HT-29 (cell line): ENCODE measurements around the gene SYNDIG1. TPM values are rescaled to one million over a fixed set of nuclear protein-coding genes. Genes with fewer than 3 reads are reported as not detected.

Experiments used
- DNase-seq: peaks from one replicate; pipeline ENCODE4 v3.0.0-alpha.2; 2015; ENCODE audit warnings: low spot score
- total RNA-seq: library from RNA; depleted of rRNA; stranded (reverse); fragments of >200 nt; shearing (Covaris generic); gene quantifications from 2 replicates; pipeline ENCODE4 v1.2.3, GENCODE V29; 2014; rRNA removed

The SYNDIG1 gene
- total RNA-seq = not detected in 2 replicates

DNA sequence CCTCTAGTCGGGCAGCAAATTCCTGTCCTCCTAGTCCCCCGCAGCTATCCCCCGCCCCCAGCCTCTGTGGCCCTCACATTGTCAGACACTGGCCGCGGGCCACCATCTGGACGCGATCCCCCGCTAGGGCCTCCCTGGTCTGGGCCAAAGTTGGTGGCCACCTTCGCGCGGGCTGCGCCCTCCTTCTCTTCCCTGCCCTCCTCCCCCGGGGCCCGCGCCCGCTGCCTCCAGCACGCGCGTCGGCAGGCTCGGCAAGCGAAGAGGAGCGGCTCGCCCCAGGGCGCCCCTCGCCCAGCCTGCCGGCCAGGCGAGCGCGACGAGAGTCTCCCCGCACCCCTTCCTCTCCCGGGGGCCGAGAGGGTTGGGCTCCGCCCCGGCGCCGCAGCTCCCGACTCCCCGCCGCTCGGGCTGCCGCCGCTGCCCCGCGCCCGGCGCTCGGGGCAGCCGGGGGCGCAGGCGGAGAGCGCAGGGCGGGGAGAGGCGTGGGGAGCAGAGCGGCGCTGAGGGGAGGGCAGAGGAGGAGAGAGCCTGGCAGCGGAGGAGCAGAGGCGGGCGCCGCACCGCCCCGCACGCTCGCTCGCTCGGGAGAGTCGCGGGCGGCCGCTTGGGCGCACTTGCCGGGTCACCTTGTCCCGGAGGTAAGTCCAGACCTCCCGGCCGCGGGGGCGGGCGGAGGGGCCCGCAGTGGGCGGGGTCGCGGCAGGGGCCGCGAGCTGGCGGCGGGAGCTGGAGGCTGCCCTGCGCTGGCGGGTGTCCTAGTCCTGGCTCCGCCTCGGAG lies at the start of gene SYNDIG1:
Gene SYNDIG1 (plus strand): TSS at position 514 of the 778 bp plus-strand sequence. CDS start 73,469 bp downstream, outside the sequence.
- no peak for DNase-seq

DNA sequence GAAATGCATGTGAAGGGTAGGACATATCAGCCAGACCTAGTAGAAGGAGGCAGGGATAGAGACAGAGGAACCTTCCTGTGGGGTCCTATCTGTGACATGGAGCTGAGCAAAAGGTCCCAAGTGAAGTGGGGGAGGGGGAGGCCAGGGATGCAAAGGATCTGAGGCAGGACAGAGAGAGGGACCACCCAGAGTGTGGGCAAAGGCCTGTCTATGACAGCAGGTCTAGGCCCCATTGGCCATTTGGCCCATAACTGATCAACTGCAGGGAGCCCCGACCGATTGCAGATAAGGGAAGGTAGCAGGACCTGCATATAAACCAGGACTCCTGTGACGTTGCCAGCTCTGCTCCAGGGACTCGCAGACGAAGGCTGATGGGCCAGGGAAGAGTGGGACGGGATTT lies 49.6 kb upstream of the SYNDIG1 start:
- no peak for DNase-seq

DNA sequence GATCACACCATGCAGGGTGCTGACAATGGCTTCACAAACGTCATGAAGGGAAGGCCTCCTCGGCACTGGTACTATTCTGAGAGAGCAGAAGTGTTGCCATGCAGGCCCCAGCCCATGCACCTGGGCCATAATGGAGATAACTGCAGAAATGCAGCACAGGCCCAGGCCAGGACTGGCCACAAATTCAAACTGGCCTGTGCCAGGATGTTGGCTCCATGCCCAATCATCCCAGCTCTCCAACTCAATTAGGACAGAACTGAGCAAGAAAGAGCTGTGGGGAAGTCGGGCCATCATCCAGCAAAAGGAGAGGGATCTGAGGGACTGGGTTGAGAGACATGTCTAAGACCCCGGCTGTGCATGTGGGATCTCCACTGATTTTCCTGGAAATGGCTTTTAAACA lies 48.9 kb upstream of the SYNDIG1 start:
- no peak for DNase-seq

DNA sequence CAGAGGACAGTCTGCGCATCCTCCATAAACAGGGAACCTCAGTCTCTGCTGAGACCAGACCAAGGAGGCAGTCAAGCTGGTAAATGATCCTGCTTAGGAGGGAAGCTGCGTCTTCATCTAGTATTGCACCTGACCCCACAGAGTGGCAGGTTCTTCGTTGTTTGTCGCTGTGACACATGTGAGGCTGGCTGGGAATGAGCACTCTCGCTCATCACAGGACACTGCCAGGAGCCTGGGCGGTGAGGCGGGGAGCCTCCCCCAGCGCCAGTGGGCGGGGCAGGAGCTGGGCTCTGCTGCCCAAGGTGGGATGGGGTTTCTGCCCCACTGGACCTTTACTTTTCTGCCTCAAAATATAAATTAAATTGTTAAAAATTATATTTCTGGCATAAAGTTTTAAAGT lies 48.4 kb upstream of the SYNDIG1 start:
- no peak for DNase-seq

DNA sequence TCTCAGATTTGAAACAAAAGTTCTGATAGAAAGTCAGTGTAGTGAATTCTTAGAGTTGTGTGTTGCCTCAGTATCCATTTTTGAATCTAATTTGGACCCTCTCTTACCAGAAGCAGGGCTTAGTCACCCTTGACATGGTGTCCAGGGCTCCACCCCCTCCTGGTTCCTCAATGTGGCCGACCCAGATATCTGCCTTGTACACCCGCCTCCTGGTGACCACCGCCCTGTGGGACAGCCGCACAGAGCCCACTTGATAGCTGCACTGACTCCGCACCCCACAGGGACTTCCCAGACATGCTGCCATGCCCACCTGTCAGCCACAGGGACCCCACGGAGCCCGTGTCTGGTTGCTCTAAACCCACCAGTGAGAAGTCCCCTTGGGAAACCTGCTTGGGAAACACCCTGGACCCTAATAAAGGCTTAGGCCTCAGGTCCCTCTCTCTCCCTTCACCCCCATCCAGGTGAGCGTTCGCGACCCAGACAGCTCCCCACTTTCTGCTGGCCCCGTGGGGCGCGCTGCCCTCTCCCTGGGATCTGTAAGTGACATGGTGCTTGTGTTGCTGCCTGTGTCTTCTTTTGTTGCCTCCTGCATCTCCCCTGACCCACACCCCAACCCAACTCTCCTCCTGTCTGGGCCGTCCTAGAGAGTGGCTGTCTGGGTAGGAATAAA lies 47.2 kb upstream of the SYNDIG1 start:
- DNase-seq = no peak

DNA sequence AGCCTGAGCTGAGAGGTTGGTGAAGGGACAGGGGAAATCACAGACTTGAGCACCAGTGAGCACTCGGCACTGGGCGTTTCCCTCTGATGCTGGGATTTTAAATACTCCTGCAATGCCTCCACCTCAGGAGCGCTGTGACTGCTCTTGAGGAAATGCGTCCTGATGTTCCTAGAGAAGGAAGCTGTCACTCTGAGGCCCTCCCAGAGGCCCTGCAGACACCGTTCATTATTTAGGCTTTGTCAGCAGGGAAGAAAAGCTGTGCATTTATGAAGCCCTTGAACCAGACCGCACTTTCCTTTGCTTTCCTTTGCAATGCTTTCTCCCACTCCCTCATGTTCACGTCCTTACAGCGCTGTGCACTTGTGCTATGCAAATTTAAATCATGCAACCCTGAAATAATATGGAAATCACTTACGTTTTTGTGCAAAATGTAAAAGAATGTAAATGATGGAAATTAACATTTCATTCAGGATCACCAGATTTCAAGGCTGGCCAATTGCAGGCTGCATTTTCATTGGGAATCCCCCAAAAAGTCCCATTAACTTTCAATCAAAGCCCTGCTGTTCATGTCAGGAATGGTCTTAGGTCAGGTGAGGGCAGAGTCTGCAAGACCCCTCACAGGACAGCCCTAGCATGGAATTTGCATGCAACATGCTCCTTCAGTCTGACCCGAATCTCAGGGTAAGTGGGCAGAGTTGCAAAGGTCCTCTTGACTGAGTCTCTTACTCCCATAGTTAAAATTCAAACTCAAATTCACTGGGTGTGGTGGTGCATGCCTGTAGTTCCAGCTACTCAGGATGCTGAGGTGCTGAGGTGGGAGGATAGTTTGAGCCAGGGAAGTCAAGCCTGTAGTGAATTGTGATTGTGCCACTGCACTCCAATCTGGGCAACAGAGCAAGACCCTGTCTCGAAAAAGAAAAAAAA lies 45.8 kb upstream of the SYNDIG1 start:
- no peak for DNase-seq

DNA sequence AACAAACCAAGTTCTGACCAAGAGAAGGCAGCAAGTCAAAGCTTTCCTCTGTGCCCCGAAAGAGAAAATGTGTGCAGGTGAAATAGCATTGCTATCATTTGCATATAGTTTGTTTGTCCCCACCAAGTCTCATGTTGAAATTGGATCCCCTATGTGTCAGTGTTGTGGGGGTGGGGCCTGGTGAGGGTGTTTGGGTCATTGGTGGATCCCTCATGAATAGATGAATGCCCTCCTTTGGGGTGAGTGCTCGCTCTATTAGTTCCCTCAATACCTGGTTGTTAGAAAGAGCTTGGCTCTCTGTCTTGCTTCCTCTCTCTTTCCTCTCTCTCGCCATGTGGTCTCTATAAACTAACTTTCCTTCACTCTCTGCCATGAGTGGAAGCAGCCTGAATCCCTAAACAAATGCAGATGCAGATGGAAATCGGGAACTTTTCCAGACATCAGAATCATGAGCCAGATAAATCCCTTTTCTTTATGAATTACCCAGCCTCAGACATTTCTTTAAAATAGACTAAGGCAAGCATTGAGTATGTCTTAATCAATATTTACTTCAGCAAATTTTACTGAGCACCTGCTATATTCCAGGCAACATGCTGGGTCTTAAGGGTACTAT lies 43.8 kb upstream of the SYNDIG1 start:
- DNase-seq = no peak

DNA sequence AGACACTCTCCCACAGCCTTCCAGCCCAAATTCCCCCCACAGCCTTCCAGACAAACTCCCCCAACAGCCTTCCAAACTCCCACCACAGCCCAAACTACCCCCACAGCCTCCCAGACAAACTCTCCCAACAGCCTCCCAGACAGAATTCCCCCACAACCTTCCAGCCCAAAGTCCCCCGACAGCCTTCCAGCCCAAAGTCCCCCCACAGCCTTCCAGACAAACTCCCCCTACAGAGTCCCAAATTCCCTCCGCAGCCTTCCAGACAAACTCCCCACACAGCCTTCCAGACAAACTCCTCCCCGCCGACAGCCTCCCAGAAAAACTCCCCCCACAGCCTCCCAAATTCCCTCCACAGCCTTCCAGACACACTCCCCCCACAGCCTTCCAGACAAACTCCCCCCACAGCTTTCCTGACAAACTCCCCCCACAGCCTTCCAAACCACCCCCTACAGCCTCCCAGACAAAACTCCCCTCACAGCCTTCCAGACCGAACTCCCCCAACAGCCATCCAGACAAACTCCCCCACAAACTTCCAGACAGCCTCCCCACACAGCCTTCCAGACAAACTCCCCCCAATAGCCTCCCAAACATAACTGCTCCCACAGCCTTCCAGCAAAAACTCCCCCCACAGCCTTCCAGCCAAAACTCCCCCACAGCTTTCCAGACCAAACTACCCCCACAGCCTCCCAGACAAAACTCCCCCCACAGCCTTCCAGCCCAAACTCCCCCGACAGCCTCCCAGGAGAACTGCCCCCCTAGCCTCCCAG lies 38.0 kb upstream of the SYNDIG1 start:
- DNase-seq = no peak

DNA sequence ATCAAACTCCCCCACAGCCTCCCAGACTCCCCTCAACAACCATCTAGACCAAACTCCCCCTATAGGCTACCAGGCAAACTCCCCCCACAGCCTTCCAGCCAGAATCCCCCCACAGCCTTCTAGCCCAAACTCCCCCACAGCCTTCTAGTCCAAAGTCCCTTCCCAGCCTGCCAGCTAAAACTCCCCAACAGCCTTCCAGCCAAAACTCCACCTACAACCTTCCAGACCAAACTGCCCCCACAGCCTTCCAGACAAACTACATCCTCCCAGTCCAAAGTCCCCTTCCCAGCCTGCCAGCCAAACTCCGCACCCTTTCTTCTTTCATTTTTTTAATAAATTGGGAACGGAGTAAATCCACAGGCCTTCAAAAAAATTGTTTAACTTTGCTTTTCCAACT lies 37.4 kb upstream of the SYNDIG1 start:
- DNase-seq = no peak

DNA sequence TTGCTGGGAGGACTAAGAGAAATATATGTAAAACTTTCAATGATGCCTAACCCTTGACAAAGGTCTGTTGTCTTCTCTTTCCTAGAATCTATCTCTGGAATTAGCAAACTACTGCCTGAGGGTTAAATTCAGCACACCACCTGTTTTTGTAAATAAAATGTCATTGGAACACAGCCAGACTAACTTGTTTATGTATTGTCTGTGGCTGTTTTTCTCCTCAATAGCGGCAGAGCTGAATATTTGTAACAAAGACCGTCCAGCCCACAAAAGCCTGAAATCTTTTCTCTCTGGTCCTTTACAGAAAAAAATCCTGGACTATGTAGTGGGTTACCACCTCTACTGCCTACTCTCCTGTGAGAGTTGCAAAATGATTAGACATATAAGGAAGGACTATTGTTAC lies 33.3 kb upstream of the SYNDIG1 start:
- no peak for DNase-seq

DNA sequence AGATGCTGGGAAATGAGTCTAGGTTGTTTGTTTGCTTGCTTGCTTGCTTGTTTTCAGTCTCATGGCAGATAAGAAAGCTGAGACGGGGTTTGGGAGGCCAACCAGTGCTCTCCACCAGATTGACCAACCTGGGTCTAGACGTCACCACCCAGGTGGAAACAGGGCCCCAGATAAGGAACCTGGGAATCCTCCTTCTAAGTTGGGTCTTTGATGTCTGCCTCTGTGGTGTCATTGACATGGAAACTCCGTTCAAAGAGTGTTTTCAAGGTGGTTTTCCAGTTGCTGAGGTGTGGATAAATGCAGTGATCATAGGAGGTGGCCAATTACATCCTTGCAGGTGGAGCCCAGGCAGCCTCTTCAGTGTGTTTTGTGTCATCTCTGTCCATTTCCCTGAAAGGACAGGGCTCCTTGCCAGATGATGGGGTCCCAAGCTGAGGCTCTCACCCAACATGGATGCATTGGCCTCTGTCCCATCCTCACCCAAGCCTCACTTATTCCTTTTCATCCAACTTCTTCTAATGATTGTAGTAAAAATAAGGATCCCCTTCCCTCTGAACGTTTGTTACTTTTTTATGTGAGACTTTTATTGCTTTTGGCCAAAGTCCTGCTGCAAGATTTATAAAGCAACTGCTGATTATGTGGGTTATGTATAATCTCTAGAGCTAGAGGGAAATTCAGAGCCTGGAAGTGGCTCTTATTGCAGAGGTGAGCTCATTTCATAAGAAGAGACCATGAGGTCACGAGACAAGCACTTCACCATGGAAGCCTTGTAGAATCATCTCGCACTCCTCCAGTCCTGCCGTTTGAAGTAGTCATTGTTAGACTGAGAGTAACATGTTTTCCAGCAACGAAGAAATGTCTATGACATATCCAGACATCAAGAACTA lies 32.0 kb upstream of the SYNDIG1 start:
- DNase-seq = no peak

DNA sequence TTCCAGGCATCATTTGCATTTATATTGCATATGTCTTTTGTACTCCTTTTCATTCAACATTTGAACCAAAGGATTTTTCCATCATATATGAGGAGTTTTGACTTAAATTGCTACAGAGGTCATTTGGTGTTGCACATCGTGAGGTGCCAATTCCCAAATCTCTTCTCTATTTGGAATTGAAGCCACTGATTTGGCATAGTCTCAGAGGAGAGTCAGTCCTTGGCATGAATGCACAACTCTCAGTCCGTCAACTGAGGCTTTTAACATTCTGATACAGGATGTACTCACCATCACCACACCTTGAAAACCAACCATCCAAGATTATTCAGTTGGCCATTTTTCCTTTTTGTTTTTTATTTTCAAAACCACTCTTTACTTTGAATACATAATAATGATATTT lies 31.1 kb upstream of the SYNDIG1 start:
- DNase-seq = no peak

DNA sequence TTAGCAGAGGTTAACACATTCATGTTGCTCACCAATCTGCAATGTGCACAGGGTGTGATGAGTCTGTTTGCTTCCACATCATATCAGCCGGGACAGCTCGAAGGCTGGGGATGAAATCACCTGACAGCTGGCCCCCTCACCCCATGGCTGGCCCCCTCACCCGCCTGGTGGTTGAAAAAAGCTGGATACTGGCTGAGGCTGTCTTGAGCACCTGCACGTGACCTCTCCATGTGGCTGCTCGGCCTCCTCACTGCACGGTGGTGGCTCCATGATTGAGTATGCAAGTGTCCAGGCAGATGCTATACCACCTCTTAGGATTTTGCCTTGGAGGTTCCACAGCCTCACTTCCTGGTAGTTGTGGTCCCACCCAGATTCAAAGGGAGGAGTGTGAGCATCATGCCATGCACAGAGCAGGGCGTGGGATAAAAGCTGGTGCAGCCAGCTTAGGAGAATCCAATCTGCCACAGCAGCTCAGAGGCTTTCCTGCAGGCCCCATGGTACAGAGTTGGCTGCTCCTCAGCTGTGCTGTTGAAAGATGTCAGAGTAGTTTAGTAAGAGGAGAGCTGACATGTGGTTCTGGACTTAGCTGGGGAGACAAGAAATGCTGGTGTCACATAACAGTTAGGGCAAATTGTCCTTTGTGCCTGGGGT lies 29.6 kb upstream of the SYNDIG1 start:
- no peak for DNase-seq

DNA sequence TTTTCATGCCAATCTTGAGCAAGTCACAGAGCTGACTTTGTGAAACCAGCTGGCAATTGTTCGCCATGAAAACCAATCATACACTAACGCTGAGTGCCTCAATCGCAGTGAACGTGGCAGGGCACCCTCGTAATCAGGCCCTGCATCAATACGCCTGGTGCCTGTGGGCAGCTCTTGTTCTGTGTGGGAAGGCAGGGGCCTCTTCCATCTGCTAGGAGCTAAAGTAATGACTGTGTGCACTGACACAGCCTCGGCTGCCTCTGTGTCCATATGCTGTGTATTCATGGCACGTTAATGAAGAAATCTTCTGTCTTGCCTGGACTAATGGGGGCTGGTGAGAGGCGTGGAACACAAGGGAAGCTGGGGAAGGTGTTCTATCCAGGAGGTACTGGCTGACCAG lies 27.8 kb upstream of the SYNDIG1 start:
- no peak for DNase-seq

DNA sequence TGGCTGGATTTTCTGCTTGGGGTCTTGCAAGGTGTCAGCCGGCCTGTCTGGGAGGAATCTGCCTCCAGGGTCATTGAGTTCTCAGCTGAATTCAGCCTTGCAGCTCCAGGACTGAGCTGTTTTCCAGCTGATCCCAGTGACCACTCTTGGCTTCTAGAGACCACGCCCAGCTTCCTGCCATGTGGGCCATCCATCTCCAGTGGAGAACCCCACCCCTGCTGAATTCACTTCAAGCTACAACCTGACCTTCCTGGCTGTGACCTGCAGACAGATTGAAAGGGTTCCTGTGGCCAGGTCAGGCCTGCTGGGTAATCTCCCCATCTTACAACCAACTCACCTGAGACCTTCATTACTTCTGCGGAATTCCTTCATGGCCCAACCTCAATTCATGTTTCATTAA lies 26.5 kb upstream of the SYNDIG1 start:
- no peak for DNase-seq

DNA sequence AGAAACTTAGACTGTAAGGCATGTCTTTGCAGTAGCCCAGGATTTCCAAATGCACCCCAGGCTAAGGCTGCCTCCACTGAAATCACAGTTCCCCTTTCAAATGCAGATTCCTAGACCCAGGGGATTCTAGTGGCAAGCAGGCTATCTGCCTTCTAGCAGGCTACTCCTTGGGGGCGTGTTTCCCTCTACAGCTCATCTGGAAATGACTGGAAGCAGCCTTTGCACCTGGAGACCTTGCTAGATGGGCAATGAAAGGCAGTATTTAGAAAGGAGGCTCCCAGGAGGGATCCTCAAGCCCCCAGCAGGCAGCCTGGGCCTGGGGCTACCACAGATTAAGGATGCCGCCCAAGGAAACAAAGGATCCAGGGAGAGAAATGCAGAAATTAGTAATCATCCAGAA lies 26.0 kb upstream of the SYNDIG1 start:
- DNase-seq = no peak

DNA sequence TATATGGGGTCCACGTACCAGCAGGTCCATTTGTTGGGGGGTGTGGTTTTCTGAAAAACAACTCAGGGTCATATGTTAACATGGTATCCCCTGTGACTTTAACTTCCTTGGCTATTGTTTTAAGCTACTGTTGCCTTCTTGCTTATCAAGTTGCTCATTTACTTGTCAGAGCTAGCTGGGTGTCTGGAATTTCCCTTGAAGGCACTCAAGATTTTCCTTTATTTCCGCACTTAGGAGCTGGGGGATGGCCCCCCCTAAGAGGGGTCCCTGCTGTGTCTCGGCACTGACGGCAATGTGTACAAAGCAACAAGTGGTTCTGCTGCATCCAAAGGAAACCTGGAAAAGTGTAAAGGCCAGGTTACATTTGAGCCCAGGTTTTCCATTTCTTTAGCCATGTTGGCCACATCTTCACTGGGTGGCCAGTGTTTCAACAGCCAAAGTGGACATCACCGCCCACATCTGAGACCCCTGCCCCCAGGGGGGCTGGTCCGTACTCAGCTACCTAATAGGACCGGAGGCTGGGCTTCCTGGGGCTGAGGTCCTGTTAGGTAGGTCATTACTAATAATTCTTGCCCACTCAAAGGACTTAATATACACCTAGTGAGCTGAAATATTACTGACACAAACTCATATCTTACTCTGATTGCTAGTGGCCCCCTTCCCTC lies 24.8 kb upstream of the SYNDIG1 start:
- no peak for DNase-seq

DNA sequence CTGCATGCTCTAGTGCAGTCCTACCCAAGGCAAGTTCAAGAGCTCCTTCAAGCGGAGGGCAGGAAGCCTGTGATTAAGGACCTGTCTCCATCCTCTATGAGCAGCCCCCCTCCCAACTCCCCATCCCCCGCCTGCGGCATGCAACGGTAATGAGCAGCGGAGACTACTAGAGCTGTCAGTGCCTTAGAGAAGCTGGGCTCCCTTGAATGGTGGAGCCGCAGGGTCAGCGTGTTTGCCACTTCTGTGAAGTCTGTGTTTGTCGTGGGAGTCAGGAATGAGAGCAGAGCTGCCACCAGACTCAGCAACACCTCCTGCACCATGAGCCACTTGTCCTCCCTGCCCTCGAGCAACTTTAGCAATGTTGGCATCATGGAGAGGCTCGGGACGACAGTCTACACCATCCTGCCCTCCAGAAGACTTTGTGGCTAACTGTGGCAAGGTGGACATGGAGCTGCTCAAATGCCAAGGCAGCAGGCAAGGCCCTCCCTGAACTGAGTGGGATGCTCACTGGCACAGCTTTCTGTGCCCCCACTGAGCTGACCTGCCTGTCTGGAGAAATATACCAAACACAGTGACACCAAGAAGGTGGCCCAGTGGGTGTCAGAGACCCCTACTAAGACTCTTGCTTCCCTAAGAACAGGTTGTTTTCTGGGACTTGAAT lies 23.8 kb upstream of the SYNDIG1 start:
- no peak for DNase-seq
